CD4-positive, alpha-beta T cell treated with Interleukin-1 beta for 1 hour (primary cell): ENCODE results near the gene CDKN2AIPNL.
"Not testable (repeated sequence)": the region's sequence is repeated elsewhere in the genome, so short reads cannot be mapped to it uniquely, and the experiment has no call there.

ENCODE experiments used
- DNase-seq, 2 donors: peaks; one replicate each; pipeline ENCODE4 v3.0.0-alpha.2; 2020 to 2022

CDKN2AIPNL gene

DNA sequence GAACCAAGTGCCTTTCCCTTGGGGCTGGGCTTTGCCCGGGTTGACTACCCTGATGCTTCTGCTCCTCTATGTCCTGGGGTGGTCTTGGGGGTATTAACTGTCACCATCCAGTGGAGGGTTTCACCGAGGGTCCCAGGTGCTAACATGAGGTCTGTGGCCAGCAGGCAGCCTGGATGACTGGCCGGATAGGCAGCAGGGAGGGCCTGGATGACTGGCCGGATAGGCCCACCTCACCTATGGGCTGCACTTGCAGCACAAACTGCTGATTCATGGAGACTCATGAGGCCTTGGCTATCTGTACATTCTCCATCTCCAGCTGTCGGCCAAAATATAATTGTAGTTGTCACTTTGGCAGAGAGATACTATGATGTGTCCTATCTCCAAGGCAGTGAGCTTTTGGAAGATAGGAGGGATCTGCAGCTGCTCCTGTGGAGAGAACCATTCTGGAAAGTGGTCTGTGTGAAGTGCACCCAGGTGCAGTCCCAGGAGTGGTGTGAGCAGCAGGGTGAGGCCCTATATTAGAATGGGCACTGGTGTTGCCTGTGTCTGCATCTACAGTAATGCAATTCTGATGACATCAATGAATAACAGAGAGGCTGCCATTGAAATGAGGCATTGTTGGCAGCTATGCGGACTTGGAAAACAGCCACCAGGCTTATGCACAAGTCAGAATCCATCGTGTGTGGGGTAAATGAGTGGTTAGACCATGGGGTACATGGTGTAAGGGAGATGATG is 26.3 kb upstream of the CDKN2AIPNL start:
- no peak for DNase-seq

DNA sequence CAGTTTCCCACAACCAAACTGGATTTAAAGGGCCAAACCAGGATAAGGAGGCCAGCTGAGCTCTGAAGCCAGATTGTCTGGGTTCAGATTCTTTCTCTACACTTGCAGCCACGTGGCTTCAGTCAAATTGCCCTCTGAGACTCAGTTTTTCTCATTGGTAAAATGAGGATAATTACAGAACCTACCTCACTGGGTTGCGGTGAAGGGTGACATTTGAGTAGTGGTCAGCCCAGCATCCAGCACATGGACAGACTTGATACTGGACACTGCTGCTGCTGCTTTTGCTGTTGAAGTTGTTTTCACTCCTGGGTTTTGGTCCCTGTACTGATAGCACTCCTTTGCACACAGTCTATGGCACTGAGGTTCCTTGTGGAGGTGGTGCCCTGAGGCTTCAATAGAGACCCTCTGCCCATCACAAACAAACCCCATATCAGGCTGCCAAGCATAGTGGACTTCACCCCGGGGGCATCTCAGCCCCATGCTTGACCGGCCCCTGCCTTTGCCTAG is 25.7 kb upstream of the CDKN2AIPNL start:
- no peak for DNase-seq

DNA sequence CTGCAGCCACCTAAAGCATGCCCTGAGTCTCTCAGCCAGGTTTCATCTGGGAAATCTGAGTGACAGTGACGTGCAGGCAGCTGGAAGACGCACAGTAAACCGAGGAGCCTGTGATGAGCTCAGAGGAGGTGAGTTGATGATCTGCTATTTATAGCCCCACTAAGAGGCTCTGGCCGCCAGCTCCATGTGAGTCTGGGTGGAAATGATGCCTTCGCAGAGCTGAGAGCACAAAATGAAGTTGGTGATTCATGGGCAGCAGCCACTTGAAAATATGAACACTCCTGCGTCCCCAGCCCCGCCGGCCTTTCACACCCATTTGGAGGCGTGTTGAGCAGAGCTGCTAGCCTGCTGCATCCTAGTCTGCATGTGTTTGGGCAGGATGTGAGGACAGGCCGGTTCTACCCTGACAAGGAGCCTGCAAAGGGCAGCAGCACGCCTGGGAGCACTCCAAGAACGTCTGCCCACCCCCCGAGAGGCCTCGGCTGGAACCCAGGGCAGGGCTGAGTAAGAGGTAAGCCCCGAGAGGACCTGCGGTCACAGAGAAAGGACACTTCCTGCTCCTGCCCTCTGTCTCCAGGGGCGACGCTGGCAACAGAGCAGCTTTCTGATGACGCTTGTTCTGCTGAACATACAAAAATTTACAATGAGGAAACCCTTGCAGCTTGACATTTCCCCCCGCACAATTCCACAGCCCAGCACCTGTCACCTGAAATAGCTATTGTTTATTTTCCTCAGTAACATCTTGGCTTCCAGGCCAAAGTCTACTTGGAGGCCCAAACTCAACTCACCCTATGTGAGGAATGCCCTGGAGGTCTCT is 25.1 kb upstream of the CDKN2AIPNL start:
- DNase-seq = peak; percentile 66 to 83

DNA sequence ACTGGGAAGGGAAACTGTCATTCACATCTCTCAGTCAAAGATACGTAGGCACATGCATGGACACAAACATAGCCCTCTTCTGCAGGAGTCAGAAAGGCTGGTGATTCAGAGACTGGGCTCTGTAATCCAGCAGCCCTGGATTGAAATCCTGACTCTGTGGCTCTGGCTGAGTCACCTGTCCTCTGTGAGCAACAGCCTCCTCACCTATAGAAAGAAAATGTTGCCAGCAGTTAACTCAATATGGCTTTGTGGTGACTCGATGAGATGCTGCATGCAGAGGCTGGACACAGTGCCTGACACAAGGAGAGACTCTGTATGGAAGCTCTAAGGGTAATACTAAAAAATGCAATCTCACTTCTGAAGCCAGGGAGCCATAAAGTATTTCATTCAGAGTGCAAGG is 23.9 kb upstream of the CDKN2AIPNL start:
- DNase-seq = no peak

DNA sequence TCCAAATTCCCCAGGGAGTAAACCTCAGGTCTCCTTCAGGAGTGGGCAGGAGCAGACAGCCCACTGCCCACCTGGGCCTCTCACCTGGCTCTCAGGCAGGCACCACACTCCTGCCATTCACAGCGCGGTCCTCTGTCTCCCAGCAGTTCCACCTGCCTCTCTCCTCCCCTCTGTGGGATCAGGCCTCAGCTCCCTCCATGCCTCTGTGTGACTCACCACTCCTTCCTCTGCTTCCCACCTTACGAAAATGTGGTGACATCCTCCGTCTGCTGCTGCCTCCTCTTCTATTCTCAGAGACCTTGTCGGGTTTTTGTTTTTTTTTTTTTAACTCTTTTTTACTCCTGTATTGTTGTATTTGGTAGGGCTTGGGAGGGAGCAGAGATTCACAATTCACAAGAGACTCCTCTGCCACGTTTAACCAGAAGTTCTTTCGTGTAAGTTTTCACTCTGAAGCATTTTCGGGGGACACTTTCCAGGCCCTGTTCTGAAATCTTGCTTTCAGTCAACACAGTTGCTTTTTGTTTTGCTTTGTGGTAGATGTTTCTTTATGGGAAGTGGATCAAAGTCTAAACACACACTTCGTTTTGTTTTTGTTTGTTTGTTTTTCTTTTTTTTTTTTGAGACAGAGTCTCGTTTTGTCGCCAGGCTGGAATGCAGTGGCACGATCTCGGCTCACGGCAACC is 21.1 kb upstream of the CDKN2AIPNL start:
- no peak for DNase-seq

DNA sequence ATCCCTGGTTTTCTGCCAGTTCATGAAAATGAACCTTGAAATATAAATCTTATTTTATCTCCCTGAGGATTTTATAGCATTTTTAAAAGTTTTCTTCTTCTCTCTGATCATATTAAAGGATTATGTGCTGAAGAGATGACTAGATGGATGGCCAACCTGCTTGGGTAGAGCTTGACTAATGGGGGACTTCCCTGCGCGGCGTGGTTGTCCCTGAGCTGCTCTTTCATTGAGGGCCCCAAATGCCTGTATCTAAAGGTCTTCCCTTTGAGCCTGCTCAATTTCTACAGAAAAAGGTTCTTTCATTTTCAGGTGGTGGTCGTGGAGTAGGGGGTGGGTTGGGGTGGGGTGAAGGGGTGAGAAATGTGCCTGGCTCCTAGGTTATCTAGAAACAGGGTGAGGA is 20.5 kb upstream of the CDKN2AIPNL start:
- no peak for DNase-seq

DNA sequence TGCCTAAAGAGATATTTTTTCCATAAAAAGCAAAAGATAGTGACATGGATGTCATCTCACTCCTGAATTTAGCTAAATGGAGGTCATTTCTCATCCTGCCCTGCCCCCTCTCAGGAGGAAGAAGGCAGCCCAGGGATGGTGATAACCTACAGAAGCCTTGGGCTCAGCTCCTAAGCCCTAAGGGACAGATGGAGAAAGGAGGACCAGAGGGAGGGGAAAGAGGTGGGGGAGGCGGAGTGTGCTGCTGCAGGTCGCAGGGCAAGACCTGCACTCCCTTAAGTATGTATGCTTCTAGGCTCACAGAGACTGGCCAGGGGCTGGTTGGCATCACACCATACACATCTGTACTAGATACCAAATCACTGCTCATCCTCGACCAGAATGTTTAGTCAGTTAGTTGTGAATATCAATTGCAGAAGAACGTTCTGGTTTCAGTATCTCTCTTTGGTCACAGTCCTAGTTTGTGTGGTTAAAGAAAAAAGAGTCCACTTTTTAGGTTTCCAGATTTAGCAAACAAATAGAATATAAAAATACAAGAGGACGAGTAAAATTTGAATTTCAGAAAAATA is 18.4 kb upstream of the CDKN2AIPNL start:
- no peak for DNase-seq

DNA sequence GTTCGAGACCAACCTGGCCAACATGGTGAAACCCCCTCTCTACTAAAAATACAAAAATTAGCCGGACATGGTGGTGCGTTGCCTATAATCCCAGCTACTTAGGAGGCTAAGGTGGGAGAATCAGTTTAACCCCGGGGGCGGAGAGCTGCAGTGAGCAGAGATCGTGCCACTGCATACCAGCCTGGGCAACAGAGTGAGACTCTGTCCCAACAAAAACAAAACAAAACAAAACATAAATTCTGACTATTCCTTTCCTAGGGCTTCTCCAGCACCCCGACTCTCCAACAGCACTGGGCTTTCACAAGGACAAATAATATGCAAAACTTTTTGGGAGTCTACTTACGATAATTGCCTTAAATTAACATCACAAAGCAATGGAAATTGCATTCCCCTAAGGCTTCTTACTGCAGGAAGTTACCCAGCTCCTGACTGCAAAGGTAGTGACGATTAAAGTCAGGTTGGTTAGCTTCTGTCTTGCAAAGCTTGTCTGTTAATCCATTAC is 15.9 kb upstream of the CDKN2AIPNL start:
- no peak for DNase-seq

DNA sequence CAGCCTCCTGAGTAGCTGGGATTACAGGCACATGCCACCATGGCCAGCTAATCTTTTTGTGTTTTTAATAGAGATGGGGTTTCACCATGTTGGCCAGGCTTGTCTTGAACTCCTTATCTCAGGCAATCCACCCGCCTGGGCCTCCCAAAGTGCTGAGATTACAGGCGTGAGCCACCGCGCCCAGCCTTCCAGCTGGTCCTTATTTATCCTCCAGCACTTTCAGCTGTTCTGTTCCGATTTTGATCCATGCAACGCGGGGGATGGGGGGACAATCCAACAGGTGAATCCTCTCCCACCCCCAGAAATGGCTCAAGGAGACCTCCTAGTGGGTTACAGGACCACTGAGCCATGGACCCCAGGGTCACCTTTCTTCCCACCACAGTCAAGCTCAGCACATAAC is 14.7 kb upstream of the CDKN2AIPNL start:
- DNase-seq = no peak

DNA sequence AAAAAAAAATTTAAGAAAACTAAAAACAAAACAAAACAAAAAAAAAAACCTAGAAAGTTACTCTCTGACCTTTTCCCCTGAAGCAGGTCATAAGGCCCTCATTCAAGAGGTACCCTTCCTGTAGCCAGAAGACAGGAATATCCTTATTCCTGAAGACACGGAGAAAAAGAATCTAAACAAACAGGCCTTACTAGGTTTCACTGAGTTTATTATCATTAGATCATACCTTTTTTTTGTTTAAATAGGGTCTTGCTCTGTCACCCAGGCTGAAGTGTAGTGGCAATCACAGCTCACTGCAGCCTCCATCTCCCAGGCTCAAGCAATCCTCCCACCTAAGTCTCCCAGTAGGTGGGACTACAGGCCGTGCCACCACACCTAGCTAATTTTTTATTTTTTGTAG is 11.7 kb upstream of the CDKN2AIPNL start:
- DNase-seq = no peak

DNA sequence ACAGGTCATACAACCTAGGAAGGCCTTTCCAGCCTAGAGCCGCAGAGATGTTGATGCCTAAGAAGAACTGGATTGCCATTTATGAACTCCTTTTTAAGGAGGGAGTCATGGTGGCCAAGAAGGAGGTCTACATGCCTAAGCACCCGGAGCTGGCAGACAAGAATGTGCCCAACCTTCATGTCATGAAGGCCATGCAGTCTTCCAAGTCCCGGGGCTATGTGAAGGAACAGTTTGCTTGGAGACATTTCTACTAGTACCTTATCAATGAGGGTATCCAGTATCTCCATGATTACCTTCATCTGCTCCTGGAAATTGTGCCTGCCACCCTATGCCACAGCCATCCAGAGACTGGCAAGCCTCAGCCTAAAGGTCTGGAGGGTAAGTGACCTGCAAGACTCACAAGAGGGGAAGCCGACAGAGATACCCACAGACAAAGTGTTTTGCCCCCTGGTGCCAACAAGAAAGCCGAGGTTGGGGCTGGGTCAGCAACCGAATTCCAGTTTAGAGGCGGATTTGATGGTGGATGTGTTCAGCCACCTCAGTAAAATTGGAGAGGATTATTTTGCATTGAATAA is 11.2 kb upstream of the CDKN2AIPNL start:
- no peak for DNase-seq

DNA sequence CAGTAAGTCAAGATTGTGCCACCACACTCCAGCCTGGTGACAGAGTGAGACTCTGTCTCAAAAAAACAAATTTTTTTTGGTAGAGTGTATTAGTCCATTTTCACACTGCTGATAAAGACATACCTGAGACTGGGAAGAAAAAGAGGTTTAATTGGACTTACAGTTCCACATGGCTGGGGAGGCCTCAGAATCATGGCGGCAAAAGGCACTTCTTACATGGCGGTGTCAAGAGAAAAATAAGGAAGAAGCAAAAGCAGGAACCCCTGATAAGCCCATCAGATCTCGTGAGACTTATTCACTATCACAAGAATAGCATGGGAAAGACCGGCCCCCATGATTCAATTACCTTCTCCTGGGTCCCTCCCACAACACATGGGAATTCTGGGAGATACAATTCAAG is 9.4 kb upstream of the CDKN2AIPNL start:
- DNase-seq = not testable (repeated sequence)

DNA sequence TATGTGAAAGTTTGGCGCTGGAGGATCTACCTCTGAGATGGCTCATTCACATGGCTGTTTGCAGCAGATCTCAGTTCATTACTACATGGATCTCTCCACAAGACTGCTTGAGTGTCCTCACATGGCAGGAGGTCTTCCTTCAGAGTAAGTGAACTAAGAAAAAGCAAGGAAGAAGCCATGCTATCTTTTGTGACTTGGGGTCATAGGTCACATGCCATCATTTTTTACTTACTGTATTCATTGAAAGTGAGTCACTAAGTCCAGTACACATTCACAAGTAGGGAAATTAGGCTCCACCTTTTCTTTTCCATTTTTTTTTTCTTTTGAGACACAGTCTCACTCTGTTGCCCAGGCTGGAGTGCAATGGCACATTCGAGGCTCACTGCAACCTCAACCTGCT is 8.7 kb upstream of the CDKN2AIPNL start:
- no peak for DNase-seq

DNA sequence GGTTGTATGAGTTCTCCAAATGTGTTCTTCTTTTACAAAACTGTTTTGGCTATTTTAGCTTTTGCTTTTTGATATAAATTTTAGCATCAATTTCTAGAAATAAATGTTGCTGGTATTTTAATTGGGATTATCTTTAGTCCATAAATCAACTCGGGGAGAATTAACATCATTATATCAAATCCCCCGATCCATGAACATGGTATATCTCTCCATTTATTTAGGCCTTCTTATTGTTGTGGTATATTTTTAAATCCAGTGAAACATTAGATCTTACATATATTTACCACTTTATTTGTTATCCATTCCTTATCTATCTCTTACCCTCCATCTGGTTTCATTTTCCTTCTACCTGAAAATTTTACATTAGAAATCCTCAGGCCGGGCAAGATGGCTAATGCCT is 7.3 kb upstream of the CDKN2AIPNL start:
- no peak for DNase-seq

DNA sequence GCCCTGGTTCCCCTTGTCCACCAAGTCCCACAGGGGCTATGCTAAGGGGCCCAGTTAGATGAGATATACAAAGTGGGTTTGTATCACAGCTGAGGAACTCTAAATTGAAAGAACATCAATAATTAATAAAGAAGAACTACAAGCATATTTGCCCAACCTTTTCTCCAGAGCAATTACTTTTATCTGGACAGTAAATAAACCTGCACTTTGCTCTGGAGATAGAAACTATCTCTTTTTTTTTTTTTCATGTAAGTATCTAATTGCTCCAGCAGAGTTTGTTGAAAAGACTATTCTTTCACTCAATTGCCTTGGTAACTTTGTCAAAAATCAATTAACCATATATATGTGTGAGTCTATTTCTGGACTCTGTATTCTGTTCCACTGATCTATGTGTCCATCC is 6.0 kb upstream of the CDKN2AIPNL start:
- no peak for DNase-seq

DNA sequence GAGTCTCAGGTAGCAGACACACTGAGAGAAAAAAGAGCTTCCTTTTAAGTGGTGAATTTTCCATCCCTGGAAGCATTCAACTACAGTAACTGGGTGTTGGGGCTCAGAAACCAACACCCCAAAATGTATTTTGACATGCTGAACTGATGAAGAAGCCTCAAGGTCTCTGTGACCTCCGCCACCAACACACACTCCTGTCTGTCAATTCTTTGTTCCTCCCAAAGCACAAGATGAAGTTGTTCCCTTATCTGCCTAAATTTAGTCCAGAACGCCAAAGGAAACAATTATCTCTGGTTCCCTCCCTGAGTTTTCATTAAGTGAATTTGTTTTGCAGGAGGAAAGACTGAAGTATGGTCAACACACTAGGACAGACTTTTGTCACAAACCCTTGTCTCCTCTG is 1.4 kb upstream of the CDKN2AIPNL start:
- DNase-seq = no peak

DNA sequence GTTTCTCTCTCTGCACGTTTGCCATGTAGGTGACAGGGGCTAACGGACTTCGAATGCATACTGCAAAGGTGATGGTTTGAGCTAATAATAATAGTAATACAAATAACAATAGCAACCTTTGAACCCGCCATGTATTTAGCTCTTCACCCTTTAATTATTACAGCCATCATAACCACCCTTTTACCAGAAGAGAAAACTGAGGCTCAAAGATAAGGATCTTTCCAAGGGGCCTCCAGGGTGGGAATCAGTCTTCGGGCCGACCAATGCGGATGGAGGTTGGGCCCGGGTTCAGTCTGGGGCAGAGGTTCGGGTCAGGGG is 494 bp downstream of the CDKN2AIPNL start:
- no peak for DNase-seq

DNA sequence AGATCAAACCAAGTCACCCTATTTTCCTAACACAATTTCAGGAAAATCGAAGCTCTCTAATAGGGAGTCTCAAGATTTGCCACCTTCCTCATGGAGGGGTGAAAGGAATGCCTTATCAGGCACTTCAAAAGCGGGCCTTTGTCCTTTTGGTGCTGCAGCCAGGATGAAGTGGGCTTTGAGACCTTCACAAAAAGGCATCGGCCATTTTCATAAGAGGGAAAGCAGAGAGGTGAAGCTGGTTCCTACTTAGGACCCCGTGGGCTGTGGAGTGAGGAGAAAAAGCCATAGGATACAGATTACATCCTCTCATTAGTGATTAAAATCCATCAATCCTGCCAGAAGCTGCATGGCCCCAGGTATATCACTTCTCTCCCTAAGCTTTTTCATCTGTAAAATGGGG is 859 bp downstream of the CDKN2AIPNL start:
- no peak for DNase-seq

DNA sequence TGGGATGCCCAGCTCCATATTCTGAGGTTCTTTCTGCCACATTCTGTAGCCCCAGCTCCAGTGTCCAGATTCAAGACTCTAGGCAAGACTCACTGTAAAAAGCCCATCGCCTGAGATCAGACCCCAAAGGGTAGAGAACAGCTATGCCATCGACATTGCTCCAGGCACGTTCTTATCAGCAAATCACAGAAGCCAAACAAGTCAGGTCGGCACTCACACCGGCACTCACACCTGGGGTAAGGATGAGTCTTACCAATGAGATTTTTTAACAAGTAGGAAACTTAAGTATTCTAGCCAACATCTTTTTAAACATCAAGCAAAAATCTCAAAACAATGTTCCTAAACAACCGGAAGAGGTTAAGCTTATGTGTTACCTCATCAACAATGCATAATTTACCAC is 2.4 kb downstream of the CDKN2AIPNL start:
- no peak for DNase-seq

DNA sequence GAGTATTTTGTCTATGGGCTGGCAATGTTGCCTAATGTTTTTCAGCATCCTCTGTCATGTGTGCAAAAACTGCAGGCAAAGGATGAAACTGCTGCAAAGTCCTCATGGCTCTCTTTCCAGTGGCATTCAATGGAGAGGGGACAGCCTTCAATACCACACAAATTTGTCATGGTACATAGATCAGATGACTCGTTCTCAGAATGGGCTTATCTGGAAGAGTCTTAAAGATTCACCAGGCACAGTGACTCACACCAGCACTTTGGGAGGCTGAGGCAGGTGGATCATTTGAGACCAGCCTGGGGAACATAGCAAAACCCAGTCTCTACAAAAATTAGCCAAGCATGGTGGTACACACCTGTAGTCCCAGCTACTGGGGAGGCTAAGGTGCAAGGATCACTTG is 5.3 kb downstream of the CDKN2AIPNL start:
- no peak for DNase-seq

DNA sequence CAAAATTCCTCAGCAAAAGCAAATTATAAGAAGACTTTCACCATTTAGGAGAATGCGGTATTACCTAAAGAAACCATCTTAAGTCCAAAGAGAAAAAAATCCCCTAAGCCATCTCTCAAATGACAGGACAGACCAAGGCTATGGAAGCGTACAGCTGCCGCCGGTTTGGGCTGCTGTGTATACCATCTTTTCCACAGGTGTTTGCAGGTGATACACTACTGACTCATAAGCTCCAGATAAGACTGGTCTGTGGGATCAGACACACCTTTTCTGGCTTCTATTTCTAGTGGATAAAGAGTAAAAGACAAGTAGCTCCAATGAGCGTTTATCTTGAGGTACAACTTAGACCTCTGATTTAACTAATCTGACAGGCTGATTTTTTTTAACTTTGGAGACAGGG is 7.7 kb downstream of the CDKN2AIPNL start:
- no peak for DNase-seq

DNA sequence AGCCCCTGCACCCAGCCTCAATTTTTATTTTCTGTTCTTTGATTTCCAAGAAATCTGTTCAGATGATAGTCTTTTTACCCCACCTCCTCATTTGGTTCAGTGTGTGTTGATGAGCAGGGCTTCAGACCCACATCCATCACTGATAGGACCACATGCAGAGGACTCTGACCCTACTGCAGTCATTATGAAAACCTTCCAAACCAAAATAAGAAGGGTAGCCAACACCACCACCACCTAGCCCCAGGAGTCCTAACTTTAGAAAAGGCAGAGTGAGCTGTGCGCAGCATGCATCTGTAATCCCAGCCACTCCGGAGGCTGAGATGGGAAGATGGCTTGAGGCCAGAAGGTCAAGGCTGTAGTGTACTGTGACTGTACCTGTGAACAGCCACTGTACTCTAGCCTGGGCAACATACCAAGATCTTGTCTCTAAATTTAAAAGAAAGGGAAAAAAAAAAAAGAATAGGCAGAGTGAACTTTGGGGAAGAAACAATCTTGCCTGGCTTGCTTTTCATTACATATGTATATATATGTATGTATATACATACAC is 13.0 kb downstream of the CDKN2AIPNL start:
- DNase-seq = no peak

DNA sequence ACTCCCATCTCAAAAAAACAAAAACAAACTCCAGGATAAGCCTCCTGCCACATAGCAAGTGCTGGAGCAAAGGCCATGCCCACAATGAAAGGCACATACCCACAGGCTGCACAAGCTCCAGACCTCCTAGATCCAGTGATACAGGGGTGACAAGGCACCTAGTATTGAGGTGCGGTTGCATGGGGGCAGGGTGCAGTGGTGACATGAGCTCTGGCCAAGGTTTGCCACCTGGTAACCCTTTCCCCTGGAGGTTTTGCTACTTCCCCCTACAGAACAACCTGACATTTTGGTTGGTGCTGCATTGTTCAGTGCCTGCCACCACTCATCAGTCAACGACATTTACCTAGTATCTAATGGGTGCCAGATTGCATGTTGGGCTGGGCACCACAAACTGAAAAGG is 14.5 kb downstream of the CDKN2AIPNL start:
- no peak for DNase-seq
